Measurements from ENCODE around the gene TTC34. TPM values are rescaled to one million over a fixed set of nuclear protein-coding genes. Genes with fewer than 3 reads are reported as not detected.
"Not testable (repeated sequence)": the region's sequence is repeated elsewhere in the genome, so short reads cannot be mapped to it uniquely, and the experiment has no call there.

Gene TTC34
- total and polyA plus RNA-seq, 3 experiments from 2014 or later: 0.17 to 1.1 (median 1.1) TPM

- Histone ChIP-seq H3K9me3 (ENCODE audit: low read length) (no peaks in the 10 kb centered on the region), H3K4me1 (ENCODE audit: insufficient read depth, low read length) (no peaks in the 10 kb centered on the region), H3K36me3 (ENCODE audit: insufficient read depth, low read length) (no peaks in the 10 kb centered on the region), H3K27me3 (ENCODE audit: insufficient read depth, low read length, poor library complexity, severe bottlenecking) (no peaks in the 10 kb centered on the region), H3K27ac (ENCODE audit: low read depth, low read length) (no peak overlapping the region), H3K4me3 (ENCODE audit: low read length) (no peak overlapping the region)
- no peak overlapping the region for H3K4me3 Mint-ChIP-seq
- ChIA-PET POLR2A (no interaction called here), CTCF (no interaction called here)
- peaks cover 0 to 2% (median 0%) of the 10 kb centered on the region in 3 donors for H3K36me3 Mint-ChIP-seq
- H3K4me1 Mint-ChIP-seq: peaks cover 0 to 3% (median 0%) of the 10 kb centered on the region in 3 donors
- peaks cover 8 to 23% of the 10 kb centered on the region in 2 donors for H3K27me3 Mint-ChIP-seq
- H3K9me3 Mint-ChIP-seq: peaks cover 0 to 9% (median 4%) of the 10 kb centered on the region in 5 donors
- H3K27ac Mint-ChIP-seq: no peak overlapping the region
- peak in 1 of 5 donors; percentile 39 for DNase-seq
Observed at GRCh38 chr1:2799811-2800663, 1.5 kb downstream of the TTC34 start.

- H3K4me3 Mint-ChIP-seq; H3K4me1 Mint-ChIP-seq; H3K4me1 ChIP-seq (ENCODE audit: insufficient read depth, low read length); H3K9me3 ChIP-seq (ENCODE audit: low read length); CTCF ChIA-PET; H3K36me3 Mint-ChIP-seq; H3K36me3 ChIP-seq (ENCODE audit: insufficient read depth, low read length); H3K27me3 ChIP-seq (ENCODE audit: insufficient read depth, low read length, poor library complexity, severe bottlenecking); H3K27ac ChIP-seq (ENCODE audit: low read depth, low read length); H3K4me3 ChIP-seq (ENCODE audit: low read length); H3K27ac Mint-ChIP-seq: not testable (repeated sequence)
- DNase-seq: peak in 1 of 5 donors; percentile 26
- peaks cover 8 to 27% of the 10 kb centered on the region in 2 donors for H3K27me3 Mint-ChIP-seq
- peaks cover 3 to 15% (median 8%) of the 10 kb centered on the region in 5 donors for H3K9me3 Mint-ChIP-seq
- POLR2A ChIA-PET: interaction anchor here (0.6 kb wide), 1 partner anchor 64 kb away, joined by 5 read pairs; no protein-coding TSS in a partner anchor
Observed at GRCh38 chr1:2798958-2799357, 2.5 kb downstream of the TTC34 start.

DNA sequence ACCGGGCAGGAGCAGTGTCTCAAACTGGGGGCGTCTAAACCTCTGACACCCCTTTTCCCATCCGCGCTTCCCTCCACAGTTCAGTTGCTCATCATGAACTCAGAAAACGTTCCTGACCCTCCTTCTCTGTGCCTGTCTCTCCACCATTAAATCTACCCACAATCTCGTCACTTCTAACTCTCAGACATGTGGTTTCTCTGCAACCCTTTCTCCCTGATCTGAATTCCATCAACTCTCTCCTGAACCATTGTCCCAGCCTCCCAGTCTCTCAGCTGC lies 3.8 kb downstream of the TTC34 start:
- H3K4me1 ChIP-seq (ENCODE audit: insufficient read depth, low read length): no peaks in the 10 kb centered on the region
- H3K27me3 ChIP-seq (ENCODE audit: insufficient read depth, low read length, poor library complexity, severe bottlenecking): no peaks in the 10 kb centered on the region
- no peaks in the 10 kb centered on the region for H3K9me3 ChIP-seq (ENCODE audit: low read length)
- no peak for DNase-seq
- peaks cover 14 to 38% of the 10 kb centered on the region in 2 donors for H3K27me3 Mint-ChIP-seq
- no peaks in the 10 kb centered on the region for H3K36me3 ChIP-seq (ENCODE audit: insufficient read depth, low read length)
- ChIA-PET CTCF (no interaction called here), POLR2A (no interaction called here)
- H3K36me3 Mint-ChIP-seq: peaks cover 0 to 2% (median 0%) of the 10 kb centered on the region in 3 donors
- peaks cover 0 to 3% (median 0%) of the 10 kb centered on the region in 3 donors for H3K4me1 Mint-ChIP-seq
- H3K27ac Mint-ChIP-seq: no peak overlapping the region
- H3K4me3 Mint-ChIP-seq: no peak overlapping the region
- H3K4me3 ChIP-seq (ENCODE audit: low read length): no peak overlapping the region
- no peak overlapping the region for H3K27ac ChIP-seq (ENCODE audit: low read depth, low read length)
- peaks cover 11 to 28% (median 15%) of the 10 kb centered on the region in 5 donors for H3K9me3 Mint-ChIP-seq

DNA sequence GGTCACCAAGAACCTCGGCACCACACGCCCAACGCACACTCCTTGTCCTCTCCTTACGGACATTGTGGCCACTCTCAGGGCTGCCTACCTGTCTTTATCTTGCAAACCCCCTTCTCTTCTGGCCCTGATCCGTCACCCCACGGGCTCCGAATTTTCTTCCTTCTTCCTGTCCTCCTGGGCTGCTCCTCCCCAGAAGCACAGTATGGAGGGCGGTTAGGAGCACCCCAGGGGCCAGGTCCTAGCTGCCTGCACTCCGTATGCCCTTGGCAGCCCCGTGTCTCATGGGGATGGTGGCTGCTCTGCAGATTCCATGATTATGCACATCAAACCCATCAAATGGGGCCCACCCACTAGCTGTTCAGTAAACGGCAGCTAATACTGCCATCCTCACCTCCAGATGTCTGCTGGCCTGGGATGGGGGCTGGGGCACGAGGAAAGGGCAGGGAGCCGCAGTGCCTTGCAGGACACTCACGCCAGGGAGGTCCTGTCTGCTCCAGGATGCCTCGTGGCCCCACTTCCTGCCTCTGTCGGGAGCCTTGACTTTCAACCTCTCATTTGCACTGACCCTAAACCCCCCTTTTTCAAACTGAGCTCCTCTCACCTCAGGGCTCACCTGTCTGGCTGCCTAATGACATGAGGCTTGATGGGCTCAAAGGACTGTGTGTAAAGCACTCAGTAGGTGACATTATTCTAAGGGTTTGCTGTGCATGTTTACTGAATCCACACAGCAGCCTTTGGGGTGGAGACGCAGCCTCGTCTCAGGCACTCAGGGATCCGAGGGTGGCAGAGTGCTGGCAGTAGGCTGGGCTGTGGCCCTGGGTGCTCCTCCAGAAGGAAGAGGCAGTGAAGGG lies 4.4 kb downstream of the TTC34 start:
- H3K4me1 ChIP-seq (ENCODE audit: insufficient read depth, low read length): no peaks in the 10 kb centered on the region
- Mint-ChIP-seq H3K27me3 (peaks cover 19 to 44% of the 10 kb centered on the region in 2 donors), H3K27ac (no peak overlapping the region), H3K36me3 (peaks cover 0 to 4% (median 3%) of the 10 kb centered on the region in 3 donors), H3K4me3 (no peak overlapping the region), H3K9me3 (peaks cover 16 to 33% (median 20%) of the 10 kb centered on the region in 5 donors), H3K4me1 (peaks cover 0 to 3% (median 0%) of the 10 kb centered on the region in 3 donors)
- H3K9me3 ChIP-seq (ENCODE audit: low read length): peaks cover 2% of the 10 kb centered on the region
- no peak overlapping the region for H3K27ac ChIP-seq (ENCODE audit: low read depth, low read length)
- H3K27me3 ChIP-seq (ENCODE audit: insufficient read depth, low read length, poor library complexity, severe bottlenecking): no peaks in the 10 kb centered on the region
- H3K4me3 ChIP-seq (ENCODE audit: low read length): no peak overlapping the region
- CTCF ChIA-PET: no interaction called here
- peak in 1 of 5 donors; percentile 21 for DNase-seq
- POLR2A ChIA-PET: no interaction called here
- no peaks in the 10 kb centered on the region for H3K36me3 ChIP-seq (ENCODE audit: insufficient read depth, low read length)

- Histone ChIP-seq H3K4me3 (ENCODE audit: low read length) (no peak overlapping the region), H3K36me3 (ENCODE audit: insufficient read depth, low read length) (no peaks in the 10 kb centered on the region), H3K9me3 (ENCODE audit: low read length) (peaks cover 4% of the 10 kb centered on the region), H3K27me3 (ENCODE audit: insufficient read depth, low read length, poor library complexity, severe bottlenecking) (no peaks in the 10 kb centered on the region), H3K27ac (ENCODE audit: low read depth, low read length) (no peak overlapping the region), H3K4me1 (ENCODE audit: insufficient read depth, low read length) (no peaks in the 10 kb centered on the region)
- ChIA-PET POLR2A (no interaction called here), CTCF (no interaction called here)
- no peak for DNase-seq
- no peaks in the 10 kb centered on the region for H3K4me1 Mint-ChIP-seq
- no peak overlapping the region for H3K4me3 Mint-ChIP-seq
- peaks cover 29 to 54% of the 10 kb centered on the region in 2 donors for H3K27me3 Mint-ChIP-seq
- H3K9me3 Mint-ChIP-seq: peaks cover 18 to 38% (median 28%) of the 10 kb centered on the region in 5 donors
- H3K27ac Mint-ChIP-seq: no peak overlapping the region
- peaks cover 0 to 5% (median 5%) of the 10 kb centered on the region in 3 donors for H3K36me3 Mint-ChIP-seq
Observed at GRCh38 chr1:2795926-2796325, 5.6 kb downstream of the TTC34 start.

DNA sequence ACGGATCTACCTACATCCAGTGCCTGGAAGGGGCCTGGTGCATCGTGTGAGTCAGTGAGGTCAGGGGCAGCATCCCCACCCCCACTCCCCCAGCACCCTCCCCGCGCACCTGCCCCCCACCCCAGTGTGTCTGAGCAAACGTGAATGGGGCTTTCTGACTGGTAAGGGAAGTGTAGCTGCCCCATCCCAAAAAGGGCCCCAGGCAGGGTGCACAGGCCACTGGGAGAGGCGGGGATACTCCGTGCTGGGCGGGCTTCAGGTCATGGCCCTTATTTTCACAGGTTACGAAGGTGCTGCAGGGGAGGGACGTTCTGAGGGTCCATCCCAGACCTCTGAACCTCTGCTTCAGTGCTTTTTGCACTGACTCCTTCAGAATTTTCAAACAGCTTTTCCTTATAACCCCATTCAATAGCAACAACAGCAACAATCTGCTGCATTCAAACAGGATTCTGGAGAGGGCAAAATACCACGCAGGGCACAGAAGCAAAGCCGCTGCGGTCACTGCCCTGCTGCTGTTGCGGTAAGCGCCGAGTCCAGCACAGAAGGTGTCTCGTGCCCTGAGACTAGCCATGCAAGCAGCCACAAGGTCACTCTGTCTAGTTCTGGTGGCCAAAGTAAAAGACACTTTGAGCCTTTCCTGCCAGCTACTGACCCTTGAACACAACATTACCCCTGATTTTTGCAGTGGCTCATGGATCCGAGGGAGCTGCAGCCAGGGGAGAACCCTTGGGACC lies 10.3 kb downstream of the TTC34 start:
- Mint-ChIP-seq H3K27ac (no peak overlapping the region), H3K36me3 (peaks cover 0 to 5% (median 4%) of the 10 kb centered on the region in 3 donors), H3K4me1 (peaks cover 0 to 9% (median 2%) of the 10 kb centered on the region in 3 donors), H3K27me3 (peaks cover 42 to 60% of the 10 kb centered on the region in 2 donors), H3K9me3 (peaks cover 18 to 37% (median 31%) of the 10 kb centered on the region in 5 donors), H3K4me3 (no peak overlapping the region)
- Histone ChIP-seq H3K27ac (ENCODE audit: low read depth, low read length) (no peak overlapping the region), H3K4me1 (ENCODE audit: insufficient read depth, low read length) (no peaks in the 10 kb centered on the region), H3K27me3 (ENCODE audit: insufficient read depth, low read length, poor library complexity, severe bottlenecking) (peaks cover 6% of the 10 kb centered on the region), H3K36me3 (ENCODE audit: insufficient read depth, low read length) (no peaks in the 10 kb centered on the region), H3K9me3 (ENCODE audit: low read length) (peaks cover 4% of the 10 kb centered on the region), H3K4me3 (ENCODE audit: low read length) (no peak overlapping the region)
- POLR2A ChIA-PET: no interaction called here
- CTCF ChIA-PET: no interaction called here
- DNase-seq: peak in 1 of 5 donors; percentile 29

- ChIA-PET POLR2A (no interaction called here), CTCF (no interaction called here)
- Mint-ChIP-seq H3K36me3 (peaks cover 0 to 5% (median 4%) of the 10 kb centered on the region in 3 donors), H3K4me1 (peaks cover 0 to 9% (median 2%) of the 10 kb centered on the region in 3 donors), H3K4me3 (no peak overlapping the region), H3K27me3 (peaks cover 38 to 51% of the 10 kb centered on the region in 2 donors), H3K9me3 (peaks cover 14 to 31% (median 27%) of the 10 kb centered on the region in 5 donors), H3K27ac (no peak overlapping the region)
- Histone ChIP-seq H3K27ac (ENCODE audit: low read depth, low read length) (no peak overlapping the region), H3K9me3 (ENCODE audit: low read length) (peaks cover 4% of the 10 kb centered on the region), H3K36me3 (ENCODE audit: insufficient read depth, low read length) (no peaks in the 10 kb centered on the region), H3K4me3 (ENCODE audit: low read length) (no peak overlapping the region), H3K4me1 (ENCODE audit: insufficient read depth, low read length) (no peaks in the 10 kb centered on the region), H3K27me3 (ENCODE audit: insufficient read depth, low read length, poor library complexity, severe bottlenecking) (peaks cover 6% of the 10 kb centered on the region)
- DNase-seq: peak in 1 of 5 donors; percentile 40
Observed at GRCh38 chr1:2789986-2790581, 11.4 kb downstream of the TTC34 start.
